ENCODE results near the gene GOLGA8T.
"Not testable (repeated sequence)": the region's sequence is repeated elsewhere in the genome, so short reads cannot be mapped to it uniquely, and the experiment has no call there.

GOLGA8T gene

GRCh38 chr15:30187429-30187828 lies 52.6 kb downstream of the GOLGA8T start:
- DNase-seq (ENCODE audit: low read depth); H3K4me3 ChIP-seq (ENCODE audit: low read length): not testable (repeated sequence)

GRCh38 chr15:30189754-30190153 lies 54.9 kb downstream of the GOLGA8T start:
- not testable (repeated sequence) for H3K4me3 ChIP-seq (ENCODE audit: low read length); DNase-seq (ENCODE audit: low read depth)

DNA sequence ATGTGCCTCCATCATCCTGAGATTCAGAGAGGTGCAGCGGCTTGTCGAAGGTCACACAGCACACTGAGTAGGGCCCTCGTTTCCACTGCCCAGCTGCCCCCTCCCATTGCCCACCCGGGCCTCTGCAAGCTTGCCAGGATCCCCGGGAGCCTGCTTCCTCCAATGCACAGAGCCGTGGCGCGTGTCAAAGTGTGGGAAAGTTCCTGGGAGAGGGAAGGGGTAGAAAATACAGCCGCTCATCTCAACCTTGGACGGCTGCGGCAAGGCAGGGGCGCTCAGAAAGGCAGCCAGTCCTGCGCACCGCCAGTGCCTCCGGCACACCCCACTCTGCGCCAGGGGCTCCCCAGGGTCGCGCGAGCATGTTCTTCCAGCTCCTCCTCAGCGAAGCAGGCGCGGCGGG lies 56.3 kb downstream of the GOLGA8T start:
- not testable (repeated sequence) for DNase-seq (ENCODE audit: low read depth); H3K4me3 ChIP-seq (ENCODE audit: low read length)

GRCh38 chr15:30191639-30192038 lies 56.8 kb downstream of the GOLGA8T start:
- not testable (repeated sequence) for DNase-seq (ENCODE audit: low read depth); H3K4me3 ChIP-seq (ENCODE audit: low read length)

DNA sequence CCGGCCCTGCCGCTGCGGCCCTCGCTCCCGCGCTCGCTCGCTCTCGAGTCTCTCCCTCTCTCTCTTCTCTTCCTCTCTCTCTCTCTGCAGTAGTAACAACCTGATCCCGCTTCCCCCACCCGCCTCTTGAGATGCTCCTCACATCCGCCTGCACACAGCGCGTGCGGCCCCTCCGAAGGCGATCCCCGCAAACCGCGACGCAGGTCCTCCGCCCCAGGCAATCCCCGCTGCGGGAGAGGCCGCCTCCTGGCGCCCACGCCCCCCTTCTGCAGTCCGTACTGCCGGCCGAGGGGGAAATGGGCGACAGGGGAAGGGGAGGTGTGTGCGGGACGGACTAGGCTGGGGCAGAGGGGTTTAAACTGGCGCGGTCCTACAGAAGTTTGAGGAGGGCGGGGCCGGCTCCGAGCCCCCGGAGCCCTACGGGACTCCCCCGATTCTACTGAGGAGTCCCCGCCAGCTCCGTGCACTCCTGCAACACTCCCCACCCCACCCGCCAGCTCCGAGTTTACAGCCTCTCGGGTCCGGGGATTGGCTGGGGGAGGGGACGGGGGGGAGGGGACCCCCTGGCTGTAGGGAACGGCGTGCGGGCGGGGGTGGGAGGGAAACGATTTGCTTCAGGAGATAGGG lies 57.4 kb downstream of the GOLGA8T start:
- H3K4me3 ChIP-seq (ENCODE audit: low read length); DNase-seq (ENCODE audit: low read depth): not testable (repeated sequence)

DNA sequence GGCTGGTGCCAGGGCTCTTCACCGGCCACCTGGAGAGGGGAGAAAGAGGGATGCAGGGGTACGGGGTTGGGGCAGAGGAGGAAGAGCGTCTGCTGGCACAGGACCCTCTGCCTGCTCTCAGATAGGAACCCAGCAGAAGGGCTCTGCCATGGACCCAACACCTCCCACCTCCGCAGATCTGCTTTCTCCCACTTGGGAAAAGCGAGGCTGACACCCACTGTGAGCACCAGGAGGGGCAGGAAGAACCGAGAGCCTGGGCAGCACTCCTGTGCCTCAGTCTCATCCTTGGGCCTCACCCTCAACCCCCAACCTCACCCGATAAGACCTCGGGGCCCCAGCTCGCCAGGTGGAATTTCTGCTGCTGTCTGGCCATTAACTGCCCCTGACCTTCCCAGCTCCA lies 58.0 kb downstream of the GOLGA8T start:
- H3K4me3 ChIP-seq (ENCODE audit: low read length); DNase-seq (ENCODE audit: low read depth): not testable (repeated sequence)
